Naive thymus-derived CD8-positive, alpha-beta T cell (primary cell): ENCODE measurements around the gene BBS4. TPM values are rescaled to one million over a fixed set of nuclear protein-coding genes. Genes with fewer than 3 reads are reported as not detected.

ENCODE experiments used
- ATAC-seq, 2 donors: fragments of 150-1000 bp; cut with Tn5 transposase in 1 of 2; sonication (Bioruptor Pico), chemical (Tn5 transposase) in 1 of 2; 1 replicate in 1 of 2; 2 replicates in 1 of 2; pipeline ENCODE4 v1.10.0; 2021; ENCODE audit warnings: mild to moderate bottlenecking in 2 of 2, moderate library complexity in 2 of 2
- POLR2A ChIA-PET: fragments of 350-600 bp; sonication (Branson Sonifier 250); formaldehyde crosslinking; loops from one replicate; lab custom pipeline; 2021; ENCODE audit warnings: antibody characterized with exemption; lab: Charles Lee
- DNase-seq, 10 donors: peaks; one replicate each; pipeline versions ENCODE4 v3.0.0 to v3.0.0-alpha.2; 2020 to 2022
- H3K27ac Mint-ChIP-seq, 10 donors: one replicate each; pipeline ENCODE4 v1.8.0; 2020 to 2022; ENCODE audit warnings: mild to moderate bottlenecking in 10 of 10, mixed read lengths in 10 of 10, moderate library complexity in 4 of 10, inconsistent platforms in 1 of 10
- H3K27me3 Mint-ChIP-seq, 5 donors: one replicate each; pipeline ENCODE4 v1.8.0; 2021 to 2022; ENCODE audit warnings: mixed read lengths in 5 of 5
- H3K36me3 Mint-ChIP-seq, 3 donors: one replicate each; pipeline ENCODE4 v1.8.0; 2020 to 2022; ENCODE audit warnings: mixed read lengths in 3 of 3, mild to moderate bottlenecking in 2 of 3, inconsistent platforms in 1 of 3
- H3K4me1 Mint-ChIP-seq, 4 donors: one replicate each; pipeline ENCODE4 v1.8.0; 2021 to 2022; ENCODE audit warnings: mixed read lengths in 4 of 4
- H3K4me3 Mint-ChIP-seq, 10 donors: one replicate each; pipeline ENCODE4 v1.8.0; 2020 to 2022; ENCODE audit warnings: mild to moderate bottlenecking in 10 of 10, mixed read lengths in 10 of 10, moderate library complexity in 6 of 10, inconsistent platforms in 1 of 10
- H3K9me3 Mint-ChIP-seq, 9 donors: one replicate each; pipeline ENCODE4 v1.8.0; 2020 to 2022; ENCODE audit warnings: mixed read lengths in 9 of 9, mild to moderate bottlenecking in 3 of 9, inconsistent platforms in 1 of 9, moderate library complexity in 1 of 9
- polyA plus RNA-seq, 3 donors: library from polyadenylated mRNA; unstranded; fragments of 300-500 nt; fragmentation: Illumina TruSeq; gene quantifications; one replicate each; pipeline ENCODE4 v1.2.3, GENCODE V29; 2021
- total RNA-seq, 8 experiments: library from RNA in 2 of 8; stranded (reverse) in 2 of 8; gene quantifications; one replicate each; pipeline ENCODE4 v1.2.3 and lab custom pipeline; 2021 to 2026

The BBS4 gene
- total and polyA plus RNA-seq, 5 experiments from 2014 or later: 14.4 to 28.7 (median 15.9) TPM

DNA sequence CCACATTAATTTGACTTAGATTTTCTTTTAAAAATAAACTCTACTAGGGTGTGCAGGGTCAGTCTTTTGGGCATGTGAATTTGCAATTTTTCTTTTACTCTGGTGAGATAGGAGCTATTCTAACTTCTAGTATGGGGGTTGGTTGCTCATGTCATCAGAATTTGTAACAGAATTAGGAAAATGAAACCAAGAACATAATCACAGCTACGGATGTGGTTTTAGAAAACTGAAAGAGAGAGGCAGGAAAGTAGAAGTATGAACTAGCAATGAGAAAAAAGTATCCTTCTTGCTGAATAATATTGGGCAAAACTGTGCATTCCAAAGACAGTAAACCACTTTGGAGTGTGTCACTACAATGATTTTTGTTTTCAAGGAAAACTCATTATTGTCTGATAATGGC, 54.2 kb downstream of the BBS4 start:
- ATAC-seq (peak in 1 of 2 donors; percentile 76), DNase-seq (peak in 3 of 10 donors; percentile 3 to 48 (median 28))
- POLR2A ChIA-PET: interaction anchor here (0.6 to 1.0 kb wide), 2 partner anchors 10 to 43 kb away, joined by 3 to 4 read pairs; partner anchors contain the start of gene ADPGK

DNA sequence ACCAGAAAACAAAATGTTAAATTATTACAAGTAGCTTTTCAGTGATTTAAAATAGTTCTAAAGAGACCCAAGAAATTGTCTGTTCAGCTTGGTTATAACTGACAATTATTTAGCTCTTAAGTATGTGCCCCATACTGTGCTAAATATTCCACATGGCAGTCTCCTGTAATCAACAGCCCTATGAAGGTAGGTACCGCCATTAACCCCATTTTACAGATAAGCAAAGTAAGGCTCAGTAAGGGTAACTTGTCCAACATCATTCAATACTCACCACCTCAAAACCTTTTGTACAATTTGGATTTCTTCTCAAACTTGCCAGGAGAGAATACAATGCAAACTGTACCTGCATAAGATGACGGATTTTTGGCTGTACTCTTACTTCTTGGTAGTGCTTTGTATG, 63.7 kb downstream of the BBS4 start:
- peaks cover 7 to 30% (median 28%) of the 10 kb centered on the region in 4 donors for H3K4me1 Mint-ChIP-seq
- peak overlapping the region in 1 of 10 donors; percentile 14 for H3K27ac Mint-ChIP-seq

More for the DNA sequence above, 54.2 kb downstream of the BBS4 start:
- Mint-ChIP-seq H3K4me1 (peaks cover 24 to 36% (median 32%) of the 10 kb centered on the region in 4 donors), H3K4me3 (peak overlapping the region; percentile 52 to 72 (median 58)), H3K36me3 (peaks cover 4 to 49% (median 28%) of the 10 kb centered on the region in 3 donors), H3K27me3 (no peaks in the 10 kb centered on the region), H3K9me3 (no peaks in the 10 kb centered on the region), H3K27ac (peak overlapping the region; percentile 68 to 92 (median 81))

DNA sequence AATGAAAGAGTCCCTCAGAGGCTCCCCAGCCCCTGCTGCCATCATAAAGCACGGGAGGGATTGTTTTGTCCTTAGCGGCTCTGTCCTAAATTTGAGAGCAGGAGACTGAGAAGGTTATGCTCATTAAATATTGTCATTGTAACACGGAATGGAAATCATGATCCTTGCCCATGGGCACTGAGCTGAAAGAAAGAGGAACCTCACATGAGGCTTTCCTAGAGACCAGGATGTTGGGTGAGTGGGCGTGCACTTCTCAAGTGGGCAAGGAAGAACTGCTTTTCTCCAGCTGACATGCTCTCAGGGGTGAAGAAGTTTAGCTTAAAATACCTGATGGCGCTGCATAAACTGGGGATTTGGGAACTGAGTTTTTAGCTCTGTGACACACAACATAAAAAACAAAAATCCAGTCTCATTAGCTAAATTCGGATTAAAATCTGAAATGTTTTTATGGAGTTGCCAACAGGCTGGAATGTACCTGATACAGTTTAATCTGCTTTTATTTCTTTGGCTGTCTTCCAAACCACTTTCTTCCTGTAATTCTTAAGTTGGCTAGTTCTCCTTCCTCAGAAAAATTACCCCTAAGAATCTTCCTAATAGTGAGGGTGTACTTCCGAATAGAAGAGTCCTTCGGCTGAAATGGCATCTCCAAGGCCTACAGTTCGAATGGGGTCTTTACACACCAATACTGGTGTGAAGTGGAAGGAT, 65.9 kb downstream of the BBS4 start:
- POLR2A ChIA-PET: no interaction called here
- Mint-ChIP-seq H3K9me3 (no peaks in the 10 kb centered on the region), H3K4me3 (peak overlapping the region in 1 of 10 donors; percentile 19), H3K27me3 (no peaks in the 10 kb centered on the region), H3K27ac (peak overlapping the region; percentile 53 to 86 (median 78)), H3K4me1 (peaks cover 10 to 43% (median 32%) of the 10 kb centered on the region in 4 donors), H3K36me3 (peaks cover 0 to 69% (median 18%) of the 10 kb centered on the region in 3 donors)
- DNase-seq (no peak), ATAC-seq (no peak)

More for the DNA sequence above, 63.7 kb downstream of the BBS4 start:
- no peak for ATAC-seq
- POLR2A ChIA-PET: interaction anchor here (1.1 kb wide), 1 partner anchor 10 kb away, joined by 3 read pairs; no protein-coding TSS in a partner anchor
- no peak for DNase-seq
- Mint-ChIP-seq H3K9me3 (no peaks in the 10 kb centered on the region), H3K27me3 (no peaks in the 10 kb centered on the region), H3K36me3 (peaks cover 0 to 49% (median 10%) of the 10 kb centered on the region in 3 donors), H3K4me3 (no peak overlapping the region)

DNA sequence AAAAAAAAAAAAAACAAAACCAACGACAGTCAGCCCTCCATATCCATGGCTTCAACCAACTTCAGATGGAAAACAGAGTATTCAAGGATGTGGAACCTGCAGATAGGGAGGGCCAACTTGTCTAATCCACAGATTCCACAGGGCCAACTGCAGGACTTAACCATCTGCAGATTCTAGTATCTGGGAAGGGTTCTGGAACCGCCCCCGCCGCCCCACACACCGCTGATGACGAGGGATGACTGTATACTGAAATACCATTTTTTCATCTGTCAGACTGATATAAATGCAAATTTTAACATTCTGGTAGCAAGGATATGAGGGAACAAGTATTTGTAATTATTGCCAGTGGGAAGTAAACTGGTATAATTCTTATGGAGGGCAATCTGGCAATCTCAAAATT, 68.1 kb downstream of the BBS4 start:
- no peak for ATAC-seq
- Mint-ChIP-seq H3K4me3 (no peak overlapping the region), H3K9me3 (no peaks in the 10 kb centered on the region), H3K27ac (peak overlapping the region in 5 of 10 donors; percentile 8 to 60 (median 33)), H3K36me3 (peaks cover 0 to 83% (median 19%) of the 10 kb centered on the region in 3 donors), H3K27me3 (no peaks in the 10 kb centered on the region), H3K4me1 (peaks cover 13 to 47% (median 34%) of the 10 kb centered on the region in 4 donors)
- DNase-seq: no peak
- POLR2A ChIA-PET: interaction anchor here (0.7 kb wide), 1 partner anchor 29 kb away, joined by 3 read pairs; no protein-coding TSS in a partner anchor

DNA sequence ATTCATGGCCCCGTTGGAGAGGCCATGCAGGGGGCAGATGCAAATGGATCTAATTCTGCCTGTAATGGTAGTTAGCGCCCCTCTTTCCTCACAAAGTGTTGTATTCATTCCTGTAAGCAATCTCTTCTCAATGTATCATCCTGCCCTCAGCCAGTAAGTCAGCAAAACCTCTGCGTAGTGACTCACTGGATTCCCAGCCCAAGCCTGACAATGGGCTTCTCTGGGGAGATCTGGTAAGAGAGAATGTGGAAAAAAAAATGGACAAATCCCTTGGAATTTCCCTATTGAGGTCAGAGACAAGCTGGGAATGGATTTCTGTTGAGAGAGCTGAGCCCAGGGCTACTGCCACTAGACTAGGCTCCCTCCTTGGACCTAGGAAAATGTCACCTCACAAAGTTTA, 72.2 kb downstream of the BBS4 start:
- H3K9me3 Mint-ChIP-seq: no peaks in the 10 kb centered on the region
- H3K4me1 Mint-ChIP-seq: peaks cover 9 to 33% (median 16%) of the 10 kb centered on the region in 4 donors
- H3K4me3 Mint-ChIP-seq: no peak overlapping the region
- peaks cover 4 to 90% (median 21%) of the 10 kb centered on the region in 3 donors for H3K36me3 Mint-ChIP-seq
- peak overlapping the region in 2 of 10 donors; percentile 25 to 57 for H3K27ac Mint-ChIP-seq
- POLR2A ChIA-PET: no interaction called here
- ATAC-seq (no peak), DNase-seq (no peak)
- H3K27me3 Mint-ChIP-seq: no peaks in the 10 kb centered on the region

- Mint-ChIP-seq H3K4me1 (peaks cover 0 to 26% (median 6%) of the 10 kb centered on the region in 4 donors), H3K27ac (no peak overlapping the region), H3K27me3 (no peaks in the 10 kb centered on the region), H3K4me3 (no peak overlapping the region), H3K36me3 (peaks cover 4 to 89% (median 16%) of the 10 kb centered on the region in 3 donors), H3K9me3 (no peaks in the 10 kb centered on the region)
- DNase-seq: no peak
- POLR2A ChIA-PET: no interaction called here
- no peak for ATAC-seq
Measured at GRCh38 chr15:72760590-72761260, 74.7 kb downstream of the BBS4 start.

DNA sequence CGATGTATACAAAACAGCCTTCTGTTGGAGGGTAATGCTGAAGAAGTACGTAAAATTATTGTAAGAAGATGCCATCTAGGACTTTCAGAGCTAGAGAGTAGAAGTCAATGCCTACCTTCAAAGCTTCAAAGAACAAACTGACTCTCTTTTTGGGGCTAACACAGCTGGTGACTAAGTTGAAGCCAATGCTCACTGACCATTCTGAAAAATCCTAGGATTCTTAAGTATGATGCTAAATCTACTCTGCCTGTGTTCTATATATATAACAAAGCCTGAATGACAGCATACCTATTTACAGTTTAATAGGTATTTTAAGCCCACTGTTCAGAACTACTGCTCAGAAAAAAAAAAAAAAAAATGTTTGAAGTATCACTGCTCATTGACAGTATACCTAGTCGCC, 78.6 kb downstream of the BBS4 start:
- POLR2A ChIA-PET: interaction anchor here (0.6 kb wide), 1 partner anchor 24 kb away, joined by 3 read pairs; no protein-coding TSS in a partner anchor
- H3K9me3 Mint-ChIP-seq: peaks cover 0 to 20% (median 14%) of the 10 kb centered on the region in 9 donors
- no peaks in the 10 kb centered on the region for H3K27me3 Mint-ChIP-seq
- peaks cover 0 to 13% (median 3%) of the 10 kb centered on the region in 4 donors for H3K4me1 Mint-ChIP-seq
- peaks cover 21 to 91% (median 42%) of the 10 kb centered on the region in 3 donors for H3K36me3 Mint-ChIP-seq
- H3K27ac Mint-ChIP-seq: peak overlapping the region in 2 of 10 donors; percentile 31 to 58
- no peak for DNase-seq
- no peak for ATAC-seq
- no peak overlapping the region for H3K4me3 Mint-ChIP-seq

DNA sequence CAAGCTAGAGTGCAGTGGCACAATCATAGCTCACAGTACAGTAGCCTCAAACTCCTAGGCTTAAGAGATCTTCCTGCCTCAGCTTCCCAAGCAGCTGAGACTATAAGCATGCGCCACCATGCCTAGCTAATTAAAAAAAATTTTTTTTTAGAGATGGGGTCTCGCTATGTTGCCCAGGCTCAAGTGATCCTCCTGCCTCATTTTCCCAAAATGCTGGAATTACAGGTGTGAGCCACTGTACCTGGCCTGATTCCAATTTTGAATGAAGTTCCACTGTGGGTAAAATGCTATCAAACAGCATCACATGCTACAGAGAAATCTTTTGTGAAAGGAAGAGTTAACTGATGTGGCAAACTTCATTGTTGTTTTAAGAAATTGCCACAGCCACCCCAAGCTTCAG, 80.0 kb downstream of the BBS4 start:
- H3K4me1 Mint-ChIP-seq: peaks cover 4 to 13% (median 4%) of the 10 kb centered on the region in 4 donors
- POLR2A ChIA-PET: no interaction called here
- peaks cover 0 to 20% (median 14%) of the 10 kb centered on the region in 9 donors for H3K9me3 Mint-ChIP-seq
- H3K36me3 Mint-ChIP-seq: peaks cover 21 to 90% (median 51%) of the 10 kb centered on the region in 3 donors
- no peak for ATAC-seq
- no peak for DNase-seq
- no peaks in the 10 kb centered on the region for H3K27me3 Mint-ChIP-seq
- no peak overlapping the region for H3K27ac Mint-ChIP-seq
- H3K4me3 Mint-ChIP-seq: no peak overlapping the region

DNA sequence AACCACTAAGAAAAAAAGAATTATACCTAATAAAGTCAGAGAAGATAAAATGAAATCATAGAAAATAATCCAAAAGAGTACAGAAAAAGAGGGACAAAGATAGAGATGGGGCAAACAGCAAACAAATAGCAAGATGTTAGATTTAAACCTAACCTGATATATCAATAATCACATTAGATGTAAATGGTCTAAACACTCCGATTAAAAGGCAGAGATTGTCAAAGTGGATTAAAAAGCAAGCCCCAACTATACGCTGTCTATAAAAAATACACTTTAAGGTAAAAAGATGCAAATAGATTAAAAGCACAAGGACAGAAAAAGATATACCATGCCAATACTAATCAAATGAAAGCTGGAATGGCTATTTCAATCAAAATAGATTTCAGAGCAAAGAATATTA, 80.8 kb downstream of the BBS4 start:
- DNase-seq: no peak
- Mint-ChIP-seq H3K4me3 (no peak overlapping the region), H3K36me3 (peaks cover 24 to 90% (median 55%) of the 10 kb centered on the region in 3 donors), H3K4me1 (peaks cover 4 to 11% (median 6%) of the 10 kb centered on the region in 4 donors), H3K27ac (no peak overlapping the region), H3K27me3 (no peaks in the 10 kb centered on the region), H3K9me3 (peaks cover 0 to 20% (median 14%) of the 10 kb centered on the region in 9 donors)
- POLR2A ChIA-PET: no interaction called here
- ATAC-seq: no peak

DNA sequence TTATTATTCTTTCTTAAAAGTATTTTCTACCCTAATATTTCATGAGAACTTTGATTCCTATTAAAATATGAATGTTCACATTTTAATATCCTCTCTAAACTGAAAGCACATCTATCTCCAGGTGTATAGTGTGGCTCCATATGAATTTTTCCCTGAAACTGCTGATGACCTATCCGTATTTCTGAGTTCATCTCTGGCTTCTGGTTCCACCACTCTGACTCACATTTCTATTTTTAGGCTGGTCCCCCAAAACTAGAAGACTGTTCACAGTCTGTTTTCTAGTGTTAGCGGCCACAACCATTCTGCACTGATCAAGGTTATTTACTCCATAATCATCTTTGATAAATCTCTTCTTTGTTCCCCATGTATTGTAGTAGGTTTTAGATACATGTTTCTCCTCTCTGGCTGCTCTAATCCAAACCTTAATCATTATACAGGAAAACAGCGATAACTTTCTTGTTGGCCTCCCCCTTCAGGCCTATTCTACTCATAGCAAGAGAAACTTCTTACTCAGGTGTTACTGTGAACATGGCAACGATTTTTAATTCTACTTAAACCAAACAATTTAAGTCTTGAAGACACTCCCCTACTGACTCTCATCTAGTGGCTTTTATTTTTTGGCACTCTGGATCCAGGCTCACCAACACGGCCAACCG, 84.8 kb downstream of the BBS4 start:
- no peak overlapping the region for H3K4me3 Mint-ChIP-seq
- H3K4me1 Mint-ChIP-seq: peaks cover 9 to 22% (median 19%) of the 10 kb centered on the region in 4 donors
- H3K36me3 Mint-ChIP-seq: peaks cover 24 to 90% (median 57%) of the 10 kb centered on the region in 3 donors
- POLR2A ChIA-PET: no interaction called here
- ATAC-seq (no peak), DNase-seq (no peak)
- H3K27ac Mint-ChIP-seq: peak overlapping the region in 2 of 10 donors; percentile 9 to 77
- peaks cover 0 to 20% (median 14%) of the 10 kb centered on the region in 9 donors for H3K9me3 Mint-ChIP-seq
- H3K27me3 Mint-ChIP-seq: no peaks in the 10 kb centered on the region

- no peak overlapping the region for H3K4me3 Mint-ChIP-seq
- POLR2A ChIA-PET: no interaction called here
- ATAC-seq (no peak), DNase-seq (no peak)
- peaks cover 24 to 90% (median 55%) of the 10 kb centered on the region in 3 donors for H3K36me3 Mint-ChIP-seq
- peak overlapping the region in 1 of 10 donors; percentile 59 for H3K27ac Mint-ChIP-seq
- H3K27me3 Mint-ChIP-seq: no peaks in the 10 kb centered on the region
- peaks cover 9 to 27% (median 21%) of the 10 kb centered on the region in 4 donors for H3K4me1 Mint-ChIP-seq
- H3K9me3 Mint-ChIP-seq: peaks cover 0 to 20% (median 14%) of the 10 kb centered on the region in 9 donors
Measured at GRCh38 chr15:72771329-72771725, 85.3 kb downstream of the BBS4 start.
